Natural killer cell (primary cell): ENCODE results near the gene FABP1. TPM values are rescaled to one million over a fixed set of nuclear protein-coding genes. Genes with fewer than 3 reads are reported as not detected.

ENCODE experiments used
- ATAC-seq, 3 donors: fragments of 150-1000 bp in 2 of 3; fragments of 200-7000 bp in 1 of 3; cut with Tn5 transposase; 1 replicate in 1 of 3; 2 replicates in 2 of 3; pipeline ENCODE4 v1.10.0; 2021; ENCODE audit warnings: mild to moderate bottlenecking in 2 of 3, moderate library complexity in 2 of 3
- DNase-seq, 2 donors: peaks; one replicate each; pipeline versions ENCODE4 v3.0.0 to v3.0.0-alpha.2; 2013 to 2021; ENCODE audit warnings: mixed read lengths in 1 of 2
- H3K27ac ChIP-seq: one replicate; pipeline ENCODE4 v1.5.1; 2013; ENCODE audit warnings: mild to moderate bottlenecking, low read length
- H3K27me3 ChIP-seq: one replicate; pipeline ENCODE4 v1.6.1; 2013; ENCODE audit warnings: low read length; ENCODE audit not compliant: control insufficient read depth, insufficient read depth
- H3K36me3 ChIP-seq: one replicate; pipeline ENCODE4 v1.6.1; 2013; ENCODE audit warnings: low read length; ENCODE audit not compliant: control insufficient read depth, insufficient read depth
- H3K4me1 ChIP-seq: one replicate; pipeline ENCODE4 v1.6.1; 2013; ENCODE audit warnings: low read length; ENCODE audit not compliant: control insufficient read depth, insufficient read depth
- H3K4me3 ChIP-seq: one replicate; pipeline ENCODE4 v1.5.1; 2013; ENCODE audit warnings: low read length
- H3K9me3 ChIP-seq: one replicate; pipeline ENCODE4 v1.6.1; 2013; ENCODE audit warnings: low read length; ENCODE audit not compliant: control insufficient read depth, insufficient read depth
- H3K27ac Mint-ChIP-seq, 2 donors: one replicate each; pipeline ENCODE4 v1.8.0; 2022; ENCODE audit warnings: mild to moderate bottlenecking in 2 of 2, mixed read lengths in 2 of 2, moderate library complexity in 1 of 2
- H3K27me3 Mint-ChIP-seq, 2 donors: one replicate each; pipeline ENCODE4 v1.8.0; 2022; ENCODE audit warnings: low read depth in 2 of 2, mixed read lengths in 2 of 2
- H3K36me3 Mint-ChIP-seq: one replicate; pipeline ENCODE4 v1.8.0; 2022; ENCODE audit warnings: mixed read lengths
- H3K4me1 Mint-ChIP-seq, 2 donors: one replicate each; pipeline ENCODE4 v1.8.0; 2022; ENCODE audit warnings: mixed read lengths in 2 of 2
- H3K4me3 Mint-ChIP-seq: one replicate; pipeline ENCODE4 v1.8.0; 2022; ENCODE audit warnings: mild to moderate bottlenecking, moderate library complexity, mixed read lengths
- H3K9me3 Mint-ChIP-seq, 2 donors: one replicate each; pipeline ENCODE4 v1.8.0; 2022; ENCODE audit warnings: mixed read lengths in 2 of 2
- CTCF ChIP-seq: fragments of 200-600 bp; IDR thresholded peaks from one replicate; pipeline ENCODE4 v1.8.0; 2022; ENCODE audit warnings: antibody characterized with exemption
- WGBS: methylation state at CpG from one replicate; pipeline ENCODE4 v1.1.7; 2013; ENCODE audit warnings: missing lambda C conversion rate; ENCODE audit not compliant: insufficient coverage; 5-methylcytosine and 5-hydroxymethylcytosine counted together
- intact Hi-C: fragments of 100-400 bp; cut with micrococcal nuclease; formaldehyde crosslinking; loops from one replicate; pipeline ENCODE4 v1.14.2; 2022
- total RNA-seq, 4 donors: library from RNA; stranded (reverse); fragments of 120-200 nt in 1 of 4; gene quantifications; one replicate each; pipeline versions ENCODE4 v1.2.3 to v1.2.4, GENCODE V29; 2013 to 2022

FABP1 gene
- total RNA-seq, 3 donors from 2014 or later (not counting 1 experiment from before 2014, with no cell fraction given): not detected

GRCh38 chr2:88074854-88075292 is 53.0 kb downstream of the FABP1 start:
- H3K27me3 Mint-ChIP-seq: peaks cover 4 to 17% of the 10 kb centered on the region in 2 donors
- Histone ChIP-seq H3K4me1 (no peaks in the 10 kb centered on the region), H3K27me3 (no peaks in the 10 kb centered on the region), H3K27ac (no peak overlapping the region), H3K4me3 (no peak overlapping the region), H3K36me3 (no peaks in the 10 kb centered on the region), H3K9me3 (no peaks in the 10 kb centered on the region)
- no peaks in the 10 kb centered on the region for H3K9me3 Mint-ChIP-seq
- no peak overlapping the region for H3K27ac Mint-ChIP-seq
- no peak overlapping the region for H3K4me3 Mint-ChIP-seq
- WGBS: 97% methylated on average over 4 of the region's 4 CpGs
- no peak for ATAC-seq
- H3K36me3 Mint-ChIP-seq: no peaks in the 10 kb centered on the region
- intact Hi-C loops: no loop called here
- TF ChIP-seq CTCF: no peak
- H3K4me1 Mint-ChIP-seq: no peaks in the 10 kb centered on the region
- no peak for DNase-seq

GRCh38 chr2:88074150-88074549 is 53.7 kb downstream of the FABP1 start:
- Histone ChIP-seq H3K4me3 (no peak overlapping the region), H3K9me3 (no peaks in the 10 kb centered on the region), H3K27me3 (no peaks in the 10 kb centered on the region), H3K4me1 (no peaks in the 10 kb centered on the region), H3K27ac (no peak overlapping the region), H3K36me3 (no peaks in the 10 kb centered on the region)
- no peak for TF ChIP-seq CTCF
- no peaks in the 10 kb centered on the region for H3K4me1 Mint-ChIP-seq
- no peak for ATAC-seq
- no peak overlapping the region for H3K27ac Mint-ChIP-seq
- no peak overlapping the region for H3K4me3 Mint-ChIP-seq
- H3K9me3 Mint-ChIP-seq: no peaks in the 10 kb centered on the region
- H3K36me3 Mint-ChIP-seq: no peaks in the 10 kb centered on the region
- H3K27me3 Mint-ChIP-seq: peaks cover 4 to 17% of the 10 kb centered on the region in 2 donors
- intact Hi-C loops: no loop called here
- no peak for DNase-seq

Other genes starting within 250 kb of the FABP1 start
- 100 to 1,000 TPM in 1 of 3 donors, 10 to 100 TPM in 2; 46.9 to 117 (median 48.3) TPM for gene RNU2-63P, start 111.5 kb downstream of the FABP1 start, total RNA-seq
- gene KRCC1, start 72.3 kb downstream of the FABP1 start, total RNA-seq: 10 to 100 TPM in 2 of 3 donors, 1 to 10 TPM in 1; 9.0 to 17.0 (median 10.5) TPM
- not detected for gene SMYD1, start 60.2 kb downstream of the FABP1 start, total RNA-seq
- gene THNSL2, start 42.3 kb upstream of the FABP1 start, total RNA-seq: 1 to 10 TPM; 1.2 to 4.6 (median 2.4) TPM